ENCODE results near the gene DPYSL4.

DNA sequence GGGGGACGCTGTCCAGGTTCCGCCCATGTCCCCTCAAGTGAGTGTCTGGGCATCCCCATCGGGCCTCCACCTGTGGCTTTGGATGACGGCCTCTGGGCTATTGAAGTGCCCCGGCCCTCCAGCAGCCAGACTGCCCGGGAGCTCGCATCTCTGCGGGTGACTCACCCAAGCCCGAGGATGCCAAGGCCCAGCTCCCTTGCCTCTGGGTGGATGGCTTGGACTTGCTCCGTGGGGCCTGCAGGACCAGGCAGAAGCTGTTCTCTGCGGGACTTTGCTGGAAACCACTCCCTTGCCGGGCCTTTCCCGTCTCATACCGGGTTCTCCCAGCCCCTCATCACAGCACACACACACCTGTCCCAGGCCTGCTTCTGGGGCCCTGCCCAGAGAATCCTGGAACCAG, 22.4 kb downstream of the DPYSL4 start:
- TF ChIP-seq CTCF (IDR thresholded peaks at IDR 0.05) = no peak
- TF ChIP-seq POLR2A (IDR thresholded peaks at IDR 0.05) = no peak

All from lower leg skin (tissue), 3 donors.